Stimulated activated CD4-positive, alpha-beta T cell treated with anti-CD3 and anti-CD28 coated beads, TNF-alpha, amount 100 ng/mL, for 24 hours (primary cell): Measurements from ENCODE around the gene KRT3.

Source experiments
- DNase-seq, 3 experiments: peaks; one replicate each; pipeline ENCODE4 v3.0.0-alpha.2; 2020; ENCODE audit warnings: low read depth in 3 of 3

The KRT3 gene

GRCh38 chr12:52795694-52796428 lies at the start of gene KRT3:
Gene KRT3 (minus strand): TSS chr12:52796117. CDS start chr12:52796042, 75 bp downstream.
- DNase-seq, result no peak

GRCh38 chr12:52844386-52844785 lies 48.5 kb upstream of the KRT3 start:
- DNase-seq, result no peak

- no peak for DNase-seq
Observed at GRCh38 chr12:52839436-52840105, 43.7 kb upstream of the KRT3 start.

GRCh38 chr12:52838609-52839435 lies 42.9 kb upstream of the KRT3 start:
- DNase-seq, result no peak

GRCh38 chr12:52837781-52838608 lies 42.1 kb upstream of the KRT3 start:
- DNase-seq, result no peak

GRCh38 chr12:52837413-52837741 lies 41.5 kb upstream of the KRT3 start:
- DNase-seq, result no peak

GRCh38 chr12:52836491-52837412 lies 40.8 kb upstream of the KRT3 start:
- no peak for DNase-seq

- peak; percentile 20 to 59 (median 24) for DNase-seq
Observed at GRCh38 chr12:52836042-52836466, 40.1 kb upstream of the KRT3 start.

GRCh38 chr12:52835271-52836041 lies 39.5 kb upstream of the KRT3 start:
- DNase-seq, result no peak

- DNase-seq, result no peak
Observed at GRCh38 chr12:52834727-52835001, 38.7 kb upstream of the KRT3 start.

GRCh38 chr12:52833922-52834726 lies 38.2 kb upstream of the KRT3 start, which contains the start of gene KRT79:
Gene KRT79 (minus strand): TSS chr12:52834311. CDS start chr12:52834260, 51 bp downstream.
- DNase-seq, result no peak

GRCh38 chr12:52832985-52833905 lies 37.3 kb upstream of the KRT3 start:
- DNase-seq, result no peak

GRCh38 chr12:52832451-52832850 lies 36.5 kb upstream of the KRT3 start:
- DNase-seq, result no peak

- no peak for DNase-seq
Observed at GRCh38 chr12:52831251-52831650, 35.3 kb upstream of the KRT3 start.

GRCh38 chr12:52829986-52830770 lies 34.3 kb upstream of the KRT3 start:
- DNase-seq, result no peak

GRCh38 chr12:52828591-52829021 lies 32.7 kb upstream of the KRT3 start:
- DNase-seq, result no peak

GRCh38 chr12:52828156-52828555 lies 32.2 kb upstream of the KRT3 start:
- DNase-seq, result no peak
